ENCODE measurements around the gene RAB38.

The RAB38 gene

GRCh38 chr11:88167853-88168252 is 7.4 kb downstream of the RAB38 start:
- Histone ChIP-seq H4K8ac (ENCODE audit: low read depth, low read length) (no peak overlapping the region), H3K18ac (ENCODE audit: low read length) (no peak overlapping the region), H3K79me1 (ENCODE audit: low read length) (no peaks in the 10 kb centered on the region), H2BK12ac (ENCODE audit: low read length) (no peak overlapping the region), H2AK5ac (ENCODE audit: low read length) (no peak overlapping the region), H3K9ac (ENCODE audit: low read length) (no peak overlapping the region), H3K4me2 (ENCODE audit: low read length) (no peak overlapping the region), H4K12ac (ENCODE audit: low read depth, low read length) (no peak overlapping the region), H3K4ac (ENCODE audit: low read depth, low read length) (no peak overlapping the region), H3K9me3 (ENCODE audit: insufficient read depth, low read depth, low read length) (no peaks in the 10 kb centered on the region), H3K14ac (ENCODE audit: low read length) (no peak overlapping the region), H3K27me3 (ENCODE audit: insufficient read depth, low read length) (no peaks in the 10 kb centered on the region), H3K4me1 (ENCODE audit: control insufficient read depth in 1 of 2, insufficient read depth in 2 of 2, low read length in 2 of 2) (peaks cover 4 to 6% of the 10 kb centered on the region in 2 experiments), H3K79me2 (ENCODE audit: control insufficient read depth, insufficient read depth, low read length, poor library complexity) (no peaks in the 10 kb centered on the region), H2BK120ac (ENCODE audit: insufficient read depth, low read length, poor library complexity) (no peak overlapping the region), H3K23ac (ENCODE audit: low read length) (no peak overlapping the region), H2AFZ (ENCODE audit: insufficient read depth, low read length, poor library complexity) (no peak overlapping the region), H3K27ac (ENCODE audit: low read depth, low read length) (no peak overlapping the region), H2BK5ac (ENCODE audit: low read depth, low read length, poor library complexity) (no peak overlapping the region), H3K36me3 (ENCODE audit: control insufficient read depth in 1 of 2, insufficient read depth in 2 of 2, low read length in 2 of 2) (no peaks in the 10 kb centered on the region), H4K91ac (ENCODE audit: low read depth, low read length) (no peak overlapping the region), H3K4me3 (ENCODE audit: low read depth, low read length) (no peak overlapping the region)
- DNase-seq, result peak in 1 of 2 donors; percentile 37

GRCh38 chr11:88164806-88165585 is 10.2 kb downstream of the RAB38 start:
- Histone ChIP-seq H3K4me3 (ENCODE audit: low read depth, low read length) (no peak overlapping the region), H2BK120ac (ENCODE audit: insufficient read depth, low read length, poor library complexity) (no peak overlapping the region), H3K4ac (ENCODE audit: low read depth, low read length) (no peak overlapping the region), H4K12ac (ENCODE audit: low read depth, low read length) (no peak overlapping the region), H2AFZ (ENCODE audit: insufficient read depth, low read length, poor library complexity) (no peak overlapping the region), H3K4me1 (ENCODE audit: control insufficient read depth in 1 of 2, insufficient read depth in 2 of 2, low read length in 2 of 2) (no peaks in the 10 kb centered on the region), H3K36me3 (ENCODE audit: control insufficient read depth in 1 of 2, insufficient read depth in 2 of 2, low read length in 2 of 2) (no peaks in the 10 kb centered on the region), H3K9ac (ENCODE audit: low read length) (no peak overlapping the region), H3K14ac (ENCODE audit: low read length) (no peak overlapping the region), H2AK5ac (ENCODE audit: low read length) (no peak overlapping the region), H4K91ac (ENCODE audit: low read depth, low read length) (no peak overlapping the region), H2BK5ac (ENCODE audit: low read depth, low read length, poor library complexity) (no peak overlapping the region), H3K27ac (ENCODE audit: low read depth, low read length) (no peak overlapping the region), H3K4me2 (ENCODE audit: low read length) (no peak overlapping the region), H3K79me2 (ENCODE audit: control insufficient read depth, insufficient read depth, low read length, poor library complexity) (no peaks in the 10 kb centered on the region), H3K27me3 (ENCODE audit: insufficient read depth, low read length) (no peaks in the 10 kb centered on the region), H3K79me1 (ENCODE audit: low read length) (no peaks in the 10 kb centered on the region), H3K23ac (ENCODE audit: low read length) (no peak overlapping the region), H3K9me3 (ENCODE audit: insufficient read depth, low read depth, low read length) (no peaks in the 10 kb centered on the region), H4K8ac (ENCODE audit: low read depth, low read length) (no peak overlapping the region), H3K18ac (ENCODE audit: low read length) (no peak overlapping the region), H2BK12ac (ENCODE audit: low read length) (no peak overlapping the region)
- no peak for DNase-seq
- WGBS (ENCODE audit: extremely low coverage, insufficient coverage, insufficient read length), result no CpG with 5 or more reads among the region's 1 CpG

- H2BK5ac ChIP-seq (ENCODE audit: low read depth, low read length, poor library complexity), result no peak overlapping the region
- no peak overlapping the region for H4K12ac ChIP-seq (ENCODE audit: low read depth, low read length)
- no peak overlapping the region for H2BK120ac ChIP-seq (ENCODE audit: insufficient read depth, low read length, poor library complexity)
- H4K8ac ChIP-seq (ENCODE audit: low read depth, low read length), result no peak overlapping the region
- no peak overlapping the region for H4K91ac ChIP-seq (ENCODE audit: low read depth, low read length)
- no peak overlapping the region for H3K18ac ChIP-seq (ENCODE audit: low read length)
- H3K4me3 ChIP-seq (ENCODE audit: low read depth, low read length), result no peak overlapping the region
- no peak overlapping the region for H3K4ac ChIP-seq (ENCODE audit: low read depth, low read length)
- no peak overlapping the region for H2BK12ac ChIP-seq (ENCODE audit: low read length)
- H3K9ac ChIP-seq (ENCODE audit: low read length), result no peak overlapping the region
- H3K36me3 ChIP-seq (ENCODE audit: control insufficient read depth in 1 of 2, insufficient read depth in 2 of 2, low read length in 2 of 2), result no peaks in the 10 kb centered on the region
- no peaks in the 10 kb centered on the region for H3K4me1 ChIP-seq (ENCODE audit: control insufficient read depth in 1 of 2, insufficient read depth in 2 of 2, low read length in 2 of 2)
- no peak overlapping the region for H3K4me2 ChIP-seq (ENCODE audit: low read length)
- no CpG with 5 or more reads among the region's 4 CpGs for WGBS (ENCODE audit: extremely low coverage, insufficient coverage, insufficient read length)
- no peak overlapping the region for H2AFZ ChIP-seq (ENCODE audit: insufficient read depth, low read length, poor library complexity)
- no peak overlapping the region for H2AK5ac ChIP-seq (ENCODE audit: low read length)
- no peak overlapping the region for H3K23ac ChIP-seq (ENCODE audit: low read length)
- no peaks in the 10 kb centered on the region for H3K27me3 ChIP-seq (ENCODE audit: insufficient read depth, low read length)
- H3K14ac ChIP-seq (ENCODE audit: low read length), result no peak overlapping the region
- no peaks in the 10 kb centered on the region for H3K9me3 ChIP-seq (ENCODE audit: insufficient read depth, low read depth, low read length)
- H3K79me1 ChIP-seq (ENCODE audit: low read length), result no peaks in the 10 kb centered on the region
- no peaks in the 10 kb centered on the region for H3K79me2 ChIP-seq (ENCODE audit: control insufficient read depth, insufficient read depth, low read length, poor library complexity)
- DNase-seq, result no peak
- H3K27ac ChIP-seq (ENCODE audit: low read depth, low read length), result no peak overlapping the region
These were observed 10.9 kb downstream of the RAB38 start for GRCh38 chr11:88164320-88164719.

GRCh38 chr11:88158081-88158480 is 17.2 kb downstream of the RAB38 start:
- WGBS (ENCODE audit: extremely low coverage, insufficient coverage, insufficient read length), result no CpG with 5 or more reads among the region's 1 CpG
- H3K79me1 ChIP-seq (ENCODE audit: low read length), result no peaks in the 10 kb centered on the region
- H2BK5ac ChIP-seq (ENCODE audit: low read depth, low read length, poor library complexity), result no peak overlapping the region
- peaks cover 7% of the 10 kb centered on the region for H3K9me3 ChIP-seq (ENCODE audit: insufficient read depth, low read depth, low read length)
- no peaks in the 10 kb centered on the region for H3K27me3 ChIP-seq (ENCODE audit: insufficient read depth, low read length)
- no peak overlapping the region for H3K14ac ChIP-seq (ENCODE audit: low read length)
- H3K4me1 ChIP-seq (ENCODE audit: control insufficient read depth in 1 of 2, insufficient read depth in 2 of 2, low read length in 2 of 2), result peaks cover 0 to 1% of the 10 kb centered on the region in 2 experiments
- H2AK5ac ChIP-seq (ENCODE audit: low read length), result no peak overlapping the region
- H3K9ac ChIP-seq (ENCODE audit: low read length), result no peak overlapping the region
- no peaks in the 10 kb centered on the region for H3K79me2 ChIP-seq (ENCODE audit: control insufficient read depth, insufficient read depth, low read length, poor library complexity)
- H4K12ac ChIP-seq (ENCODE audit: low read depth, low read length), result no peak overlapping the region
- no peak overlapping the region for H3K23ac ChIP-seq (ENCODE audit: low read length)
- H3K4me2 ChIP-seq (ENCODE audit: low read length), result no peak overlapping the region
- no peak overlapping the region for H3K4ac ChIP-seq (ENCODE audit: low read depth, low read length)
- no peak overlapping the region for H4K91ac ChIP-seq (ENCODE audit: low read depth, low read length)
- no peaks in the 10 kb centered on the region for H3K36me3 ChIP-seq (ENCODE audit: control insufficient read depth in 1 of 2, insufficient read depth in 2 of 2, low read length in 2 of 2)
- no peak overlapping the region for H3K27ac ChIP-seq (ENCODE audit: low read depth, low read length)
- no peak overlapping the region for H3K4me3 ChIP-seq (ENCODE audit: low read depth, low read length)
- no peak overlapping the region for H2BK120ac ChIP-seq (ENCODE audit: insufficient read depth, low read length, poor library complexity)
- DNase-seq, result no peak
- no peak overlapping the region for H2AFZ ChIP-seq (ENCODE audit: insufficient read depth, low read length, poor library complexity)
- H2BK12ac ChIP-seq (ENCODE audit: low read length), result no peak overlapping the region
- H4K8ac ChIP-seq (ENCODE audit: low read depth, low read length), result no peak overlapping the region
- H3K18ac ChIP-seq (ENCODE audit: low read length), result no peak overlapping the region

Data from trophoblast cell (in vitro differentiated cells and primary cell).